RWPE1 (cell line): ENCODE results near the gene IRF2.

Experiments
- CTCF ChIA-PET: fragments of 350-600 bp; sonication (Branson Sonifier 250); formaldehyde crosslinking; extraction: SDS; loops from one replicate; lab custom pipeline; 2021; lab: Yijun Ruan, JAX
- POLR2A ChIA-PET: fragments of 400-600 bp; formaldehyde crosslinking; extraction: SDS; loops from one replicate; lab custom pipeline; 2020; ENCODE audit warnings: antibody characterized with exemption; ENCODE audit not compliant: low non-redundant PET; lab: Yijun Ruan, JAX
- DNase-seq: peaks from one replicate; pipeline ENCODE4 v3.0.0; 2012; ENCODE audit warnings: low spot score
- H3K27ac ChIP-seq: fragments of 450-650 bp; 2 replicates; pipeline ENCODE4 v1.5.1; 2017
- CTCF ChIP-seq: fragments of 450-650 bp; conservative IDR thresholded peaks from 2 replicates; pipeline ENCODE4 v1.5.1; 2017; ENCODE audit warnings: low read depth, mild to moderate bottlenecking

The IRF2 gene

GRCh38 chr4:184506527-184507121 is 32.3 kb upstream of the IRF2 start:
- no peak overlapping the region for H3K27ac ChIP-seq
- CTCF ChIA-PET: no interaction called here
- TF ChIP-seq CTCF: no peak
- POLR2A ChIA-PET: interaction anchor here (0.6 kb wide), 1 partner anchor 181 kb away, joined by 4 read pairs; no protein-coding TSS in a partner anchor
- no peak for DNase-seq

- POLR2A ChIA-PET: no interaction called here
- H3K27ac ChIP-seq: no peak overlapping the region
- no peak for TF ChIP-seq CTCF
- no peak for DNase-seq
- CTCF ChIA-PET: no interaction called here
Measured at GRCh38 chr4:184504385-184504784, 30.0 kb upstream of the IRF2 start.

GRCh38 chr4:184503869-184504300 is 29.5 kb upstream of the IRF2 start:
- TF ChIP-seq CTCF: no peak
- H3K27ac ChIP-seq: no peak overlapping the region
- no peak for DNase-seq
- POLR2A ChIA-PET: no interaction called here
- CTCF ChIA-PET: no interaction called here

- H3K27ac ChIP-seq: no peak overlapping the region
- CTCF ChIA-PET: no interaction called here
- no peak for DNase-seq
- POLR2A ChIA-PET: no interaction called here
- no peak for TF ChIP-seq CTCF
Measured at GRCh38 chr4:184500748-184501589, 26.6 kb upstream of the IRF2 start.

- CTCF ChIA-PET: no interaction called here
Measured at GRCh38 chr4:184499996-184500395, 25.6 kb upstream of the IRF2 start.

GRCh38 chr4:184498598-184498997 is 24.2 kb upstream of the IRF2 start:
- CTCF ChIA-PET: no interaction called here
- TF ChIP-seq CTCF: no peak
- POLR2A ChIA-PET: interaction anchor here (0.6 kb wide), 1 partner anchor 39 kb away, joined by 3 read pairs; no protein-coding TSS in a partner anchor

More at GRCh38 chr4:184499996-184500395, 25.6 kb upstream of the IRF2 start:
- TF ChIP-seq CTCF: no peak
- no peak overlapping the region for H3K27ac ChIP-seq
- POLR2A ChIA-PET: no interaction called here
- DNase-seq: no peak

More at GRCh38 chr4:184498598-184498997, 24.2 kb upstream of the IRF2 start:
- DNase-seq: no peak
- H3K27ac ChIP-seq: no peak overlapping the region
